ENCODE measurements around the gene ACLY. TPM values are rescaled to one million over a fixed set of nuclear protein-coding genes. Genes with fewer than 3 reads are reported as not detected.
"Not testable (repeated sequence)": the region's sequence is repeated elsewhere in the genome, so short reads cannot be mapped to it uniquely, and the experiment has no call there.

Gene ACLY
- total and polyA plus RNA-seq, 5 donors = 23.0 to 50.8 (median 36.6) TPM

GRCh38 chr17:41892021-41892376 is 26.8 kb downstream of the ACLY start:
- no peak overlapping the region for H3K4me3 ChIP-seq (ENCODE audit: low read length)
- H3K9me3 ChIP-seq (ENCODE audit: control insufficient read depth, low read length) = no peaks in the 10 kb centered on the region
- no peaks in the 10 kb centered on the region for H3K4me1 ChIP-seq (ENCODE audit: control insufficient read depth, insufficient read depth, low read length)
- ATAC-seq (no peak), DNase-seq (no peak)
- no peaks in the 10 kb centered on the region for H3K27me3 ChIP-seq (ENCODE audit: control insufficient read depth, insufficient read depth)
- WGBS = 95% methylated on average over 4 of the region's 4 CpGs
- no peak overlapping the region for H3K27ac ChIP-seq (ENCODE audit: low read length)
- intact Hi-C loops (cut with DNase I) = no loop called here

GRCh38 chr17:41891135-41892020 is 27.4 kb downstream of the ACLY start:
- ATAC-seq (no peak), DNase-seq (no peak)
- 95% methylated on average over 7 of the region's 7 CpGs for WGBS
- H3K4me1 ChIP-seq (ENCODE audit: control insufficient read depth, insufficient read depth, low read length) = no peaks in the 10 kb centered on the region
- intact Hi-C loops (cut with DNase I) = no loop called here
- H3K27me3 ChIP-seq (ENCODE audit: control insufficient read depth, insufficient read depth) = no peaks in the 10 kb centered on the region
- no peaks in the 10 kb centered on the region for H3K9me3 ChIP-seq (ENCODE audit: control insufficient read depth, low read length)
- H3K4me3 ChIP-seq (ENCODE audit: low read length) = no peak overlapping the region
- H3K27ac ChIP-seq (ENCODE audit: low read length) = no peak overlapping the region

GRCh38 chr17:41888332-41888965 is 30.3 kb downstream of the ACLY start:
- Histone ChIP-seq H3K4me1 (ENCODE audit: control insufficient read depth, insufficient read depth, low read length) (no peaks in the 10 kb centered on the region), H3K27ac (ENCODE audit: low read length) (no peak overlapping the region), H3K27me3 (ENCODE audit: control insufficient read depth, insufficient read depth) (no peaks in the 10 kb centered on the region), H3K9me3 (ENCODE audit: control insufficient read depth, low read length) (no peaks in the 10 kb centered on the region), H3K4me3 (ENCODE audit: low read length) (no peak overlapping the region)
- intact Hi-C loops (cut with DNase I) = no loop called here
- DNase-seq (peak in 1 of 3 donors; percentile 58), ATAC-seq (no peak)
- 84% methylated on average over 6 of the region's 6 CpGs for WGBS

- H3K9me3 ChIP-seq (ENCODE audit: control insufficient read depth, low read length) = no peaks in the 10 kb centered on the region
- no peak for ATAC-seq
- intact Hi-C loops (cut with DNase I) = no loop called here
Measured at GRCh38 chr17:41885733-41886132, 33.0 kb downstream of the ACLY start.

GRCh38 chr17:41882756-41883155 is 36.0 kb downstream of the ACLY start:
- no peak for ATAC-seq
- Histone ChIP-seq H3K27ac (ENCODE audit: low read length) (no peak overlapping the region), H3K9me3 (ENCODE audit: control insufficient read depth, low read length) (no peaks in the 10 kb centered on the region), H3K27me3 (ENCODE audit: control insufficient read depth, insufficient read depth) (no peaks in the 10 kb centered on the region), H3K4me3 (ENCODE audit: low read length) (no peak overlapping the region), H3K4me1 (ENCODE audit: control insufficient read depth, insufficient read depth, low read length) (no peaks in the 10 kb centered on the region)
- 89% methylated on average over 6 of the region's 6 CpGs for WGBS
- intact Hi-C loops (cut with DNase I) = no loop called here
- DNase-seq = no peak

More at GRCh38 chr17:41885733-41886132, 33.0 kb downstream of the ACLY start:
- Histone ChIP-seq H3K4me3 (ENCODE audit: low read length) (no peak overlapping the region), H3K27me3 (ENCODE audit: control insufficient read depth, insufficient read depth) (no peaks in the 10 kb centered on the region), H3K27ac (ENCODE audit: low read length) (no peak overlapping the region), H3K4me1 (ENCODE audit: control insufficient read depth, insufficient read depth, low read length) (no peaks in the 10 kb centered on the region)
- no peak for DNase-seq
- 77% methylated on average over 6 of the region's 6 CpGs for WGBS

GRCh38 chr17:41880130-41880529 is 38.6 kb downstream of the ACLY start:
- intact Hi-C loops (cut with DNase I) = no loop called here
- H3K9me3 ChIP-seq (ENCODE audit: control insufficient read depth, low read length) = no peaks in the 10 kb centered on the region
- no peak overlapping the region for H3K27ac ChIP-seq (ENCODE audit: low read length)
- no peaks in the 10 kb centered on the region for H3K27me3 ChIP-seq (ENCODE audit: control insufficient read depth, insufficient read depth)
- WGBS = 88% methylated on average over 4 of the region's 4 CpGs
- no peak for DNase-seq
- H3K4me3 ChIP-seq (ENCODE audit: low read length) = no peak overlapping the region
- H3K4me1 ChIP-seq (ENCODE audit: control insufficient read depth, insufficient read depth, low read length) = no peaks in the 10 kb centered on the region
- ATAC-seq = no peak

GRCh38 chr17:41874293-41874670 is 44.5 kb downstream of the ACLY start:
- intact Hi-C loops (cut with DNase I) = not testable (repeated sequence)

GRCh38 chr17:41873559-41874292 is 45.0 kb downstream of the ACLY start:
- no peaks in the 10 kb centered on the region for H3K9me3 ChIP-seq (ENCODE audit: control insufficient read depth, low read length)
- DNase-seq (no peak), ATAC-seq (no peak)
- no peaks in the 10 kb centered on the region for H3K4me1 ChIP-seq (ENCODE audit: control insufficient read depth, insufficient read depth, low read length)
- H3K27ac ChIP-seq (ENCODE audit: low read length) = no peak overlapping the region
- H3K4me3 ChIP-seq (ENCODE audit: low read length) = no peak overlapping the region
- H3K27me3 ChIP-seq (ENCODE audit: control insufficient read depth, insufficient read depth) = no peaks in the 10 kb centered on the region
- WGBS = 97% methylated on average over 10 of the region's 10 CpGs
- intact Hi-C loops (cut with DNase I) = no loop called here

More at GRCh38 chr17:41874293-41874670, 44.5 kb downstream of the ACLY start:
- WGBS = 96% methylated on average over 9 of the region's 9 CpGs
- ATAC-seq = peak in 1 of 2 donors; percentile 25
- not testable (repeated sequence) for H3K4me1 ChIP-seq (ENCODE audit: control insufficient read depth, insufficient read depth, low read length); H3K27ac ChIP-seq (ENCODE audit: low read length); DNase-seq; H3K9me3 ChIP-seq (ENCODE audit: control insufficient read depth, low read length); H3K27me3 ChIP-seq (ENCODE audit: control insufficient read depth, insufficient read depth); H3K4me3 ChIP-seq (ENCODE audit: low read length)

GRCh38 chr17:41871789-41872188 is 47.0 kb downstream of the ACLY start:
- Histone ChIP-seq H3K4me3 (ENCODE audit: low read length) (no peak overlapping the region), H3K9me3 (ENCODE audit: control insufficient read depth, low read length) (no peaks in the 10 kb centered on the region), H3K27ac (ENCODE audit: low read length) (no peak overlapping the region), H3K27me3 (ENCODE audit: control insufficient read depth, insufficient read depth) (no peaks in the 10 kb centered on the region), H3K4me1 (ENCODE audit: control insufficient read depth, insufficient read depth, low read length) (no peaks in the 10 kb centered on the region)
- WGBS = 95% methylated on average over 10 of the region's 10 CpGs
- ATAC-seq (no peak), DNase-seq (no peak)
- intact Hi-C loops (cut with DNase I) = no loop called here

GRCh38 chr17:41870627-41871026 is 48.1 kb downstream of the ACLY start:
- ATAC-seq = no peak
- no peaks in the 10 kb centered on the region for H3K27me3 ChIP-seq (ENCODE audit: control insufficient read depth, insufficient read depth)

GRCh38 chr17:41870097-41870496 is 48.7 kb downstream of the ACLY start:
- DNase-seq (no peak), ATAC-seq (no peak)
- no peak overlapping the region for H3K4me3 ChIP-seq (ENCODE audit: low read length)
- H3K27me3 ChIP-seq (ENCODE audit: control insufficient read depth, insufficient read depth) = no peaks in the 10 kb centered on the region
- H3K27ac ChIP-seq (ENCODE audit: low read length) = no peak overlapping the region
- H3K9me3 ChIP-seq (ENCODE audit: control insufficient read depth, low read length) = no peaks in the 10 kb centered on the region
- H3K4me1 ChIP-seq (ENCODE audit: control insufficient read depth, insufficient read depth, low read length) = no peaks in the 10 kb centered on the region
- intact Hi-C loops (cut with DNase I) = no loop called here
- 77% methylated on average over 2 of the region's 2 CpGs for WGBS

More at GRCh38 chr17:41870627-41871026, 48.1 kb downstream of the ACLY start:
- 68% methylated on average over 7 of the region's 7 CpGs for WGBS
- H3K4me3 ChIP-seq (ENCODE audit: low read length) = no peak overlapping the region
- intact Hi-C loops (cut with DNase I) = no loop called here
- H3K27ac ChIP-seq (ENCODE audit: low read length) = no peak overlapping the region
- H3K4me1 ChIP-seq (ENCODE audit: control insufficient read depth, insufficient read depth, low read length) = no peaks in the 10 kb centered on the region
- DNase-seq = no peak
- H3K9me3 ChIP-seq (ENCODE audit: control insufficient read depth, low read length) = no peaks in the 10 kb centered on the region
